Stimulated activated CD8-positive, alpha-beta memory T cell treated with anti-CD3 and anti-CD28 coated beads, Interleukin-4, amount 100 ng/mL, for 1 hour (primary cell): ENCODE results near the gene SOWAHA.
"Not testable (repeated sequence)": the region's sequence is repeated elsewhere in the genome, so short reads cannot be mapped to it uniquely, and the experiment has no call there.

Experiments
- DNase-seq, 2 donors: peaks; one replicate each; pipeline ENCODE4 v3.0.0-alpha.2; 2020; ENCODE audit warnings: low read depth in 2 of 2, low spot score in 1 of 2

The SOWAHA gene

DNA sequence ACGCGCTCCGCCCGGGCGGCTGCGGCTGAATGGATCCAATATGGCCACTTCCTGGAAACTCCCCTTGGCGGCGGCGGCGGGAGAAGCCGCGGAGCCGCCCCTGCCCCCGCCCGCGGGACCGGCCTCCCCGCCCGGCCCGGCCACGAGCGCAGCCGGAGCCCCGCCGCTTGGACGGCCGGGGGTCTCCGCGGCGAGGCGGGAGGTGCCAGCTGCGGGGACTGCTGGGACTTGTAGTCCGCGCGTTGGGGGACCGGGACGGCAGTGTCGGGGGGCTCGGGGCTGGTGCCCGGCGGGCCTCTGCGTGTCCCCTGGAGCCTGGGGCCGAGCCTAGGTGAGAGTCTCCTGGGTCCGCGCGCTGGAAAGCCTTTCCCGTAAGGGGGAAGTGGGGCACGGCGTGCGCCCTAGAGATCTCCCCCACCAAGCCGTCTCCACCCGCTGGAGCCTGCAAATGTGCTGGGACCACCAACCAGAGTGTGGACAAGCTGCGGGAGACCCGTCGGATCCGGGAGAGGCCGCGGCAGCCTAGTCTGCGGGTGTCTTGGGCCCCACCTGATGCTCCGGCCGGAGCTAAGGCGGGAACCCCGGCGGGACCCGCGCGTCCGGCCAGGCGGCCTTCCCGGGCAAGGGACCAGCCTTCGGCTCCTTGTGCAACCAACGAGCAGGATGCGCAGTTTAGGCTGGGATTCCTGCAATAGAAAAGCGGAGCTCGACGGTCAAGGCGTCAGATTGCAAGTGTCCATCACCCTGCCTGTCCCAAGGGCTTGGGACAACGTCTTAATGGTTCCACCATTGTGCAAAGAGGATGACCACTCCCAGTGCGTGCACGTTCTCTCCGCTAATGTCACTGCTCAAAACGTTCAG, 35.7 kb upstream of the SOWAHA start, which contains the start of gene SEPTIN8:
TSS of gene SEPTIN8 (minus strand) at position 31 of the 861 bp plus-strand sequence. CDS start 102 bp downstream, outside the sequence.
- DNase-seq: no peak

DNA sequence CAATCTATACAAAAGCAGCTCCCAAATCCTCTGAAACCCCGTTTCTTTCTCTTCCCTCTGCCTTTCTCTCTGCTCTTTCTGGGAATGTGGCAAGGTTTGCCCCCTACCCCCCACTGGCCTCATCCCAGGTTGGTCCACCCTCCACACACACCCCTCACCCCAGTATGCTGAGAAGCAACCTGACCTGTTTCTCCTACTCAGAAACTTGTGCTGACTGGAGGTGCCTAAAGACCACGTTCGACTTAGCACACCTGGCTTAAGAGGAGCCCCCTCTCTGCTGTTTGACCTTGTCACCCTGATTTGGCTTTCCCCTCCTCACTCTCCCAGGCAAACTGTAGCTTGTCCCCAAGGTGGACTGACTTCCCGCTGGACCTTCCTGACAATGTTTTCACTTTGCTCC, 35.0 kb upstream of the SOWAHA start:
- DNase-seq: no peak

DNA sequence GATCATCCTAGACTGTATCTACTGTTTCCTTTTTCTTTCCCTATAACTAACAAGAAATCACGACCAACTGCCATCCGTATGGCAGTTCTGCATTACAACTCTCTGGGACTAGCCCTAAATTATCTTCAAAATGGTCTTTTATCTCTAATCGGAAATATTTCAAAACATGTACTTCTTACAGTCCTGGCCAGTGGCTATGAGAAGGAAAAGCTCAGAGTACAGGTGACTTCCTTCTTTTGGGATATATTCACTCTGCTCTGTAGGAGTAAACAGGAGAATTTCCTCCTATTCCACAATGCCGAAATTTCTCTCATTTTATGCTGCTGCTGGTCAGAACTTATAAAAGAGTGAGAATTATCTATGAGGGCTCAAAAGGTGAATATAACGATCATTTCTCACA, 34.2 kb upstream of the SOWAHA start:
- DNase-seq: no peak

DNA sequence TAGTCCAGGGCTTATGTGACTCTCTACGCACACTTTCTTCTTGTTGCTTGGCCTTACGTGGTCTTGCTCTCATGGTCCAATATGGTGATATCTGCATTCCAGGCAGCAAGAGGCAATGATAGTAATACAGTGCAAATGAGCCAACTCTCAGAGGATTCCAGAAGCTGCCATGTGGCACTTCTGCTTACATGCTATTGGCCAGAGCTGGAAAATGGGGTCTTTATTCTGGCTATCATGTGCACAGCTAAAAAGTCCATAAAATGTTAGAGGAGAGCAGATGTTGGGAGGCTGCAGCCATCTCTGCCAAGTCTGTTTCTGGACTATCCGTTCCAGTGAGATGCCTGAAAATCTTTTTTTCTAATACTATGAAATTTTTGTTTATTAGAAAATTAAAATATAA, 33.1 kb upstream of the SOWAHA start:
- DNase-seq: no peak

DNA sequence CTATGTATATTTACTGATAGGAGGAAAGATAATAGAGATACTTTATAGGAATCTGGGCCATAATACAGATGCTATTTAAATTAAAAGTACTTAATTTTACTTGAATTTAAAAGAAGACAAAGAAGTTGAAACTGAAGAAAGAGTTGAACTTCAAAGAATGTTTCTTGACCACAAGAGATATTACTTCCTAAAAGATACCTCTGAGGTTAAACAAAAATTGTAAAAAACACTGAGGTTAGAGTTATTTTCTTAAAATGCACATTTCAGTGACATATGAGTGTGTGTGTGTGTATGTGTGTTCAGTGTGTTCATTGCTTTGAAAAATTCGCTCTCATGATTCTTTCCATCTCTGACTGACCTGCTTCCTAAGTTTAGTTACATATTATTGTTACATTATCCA, 32.5 kb upstream of the SOWAHA start:
- no peak for DNase-seq

DNA sequence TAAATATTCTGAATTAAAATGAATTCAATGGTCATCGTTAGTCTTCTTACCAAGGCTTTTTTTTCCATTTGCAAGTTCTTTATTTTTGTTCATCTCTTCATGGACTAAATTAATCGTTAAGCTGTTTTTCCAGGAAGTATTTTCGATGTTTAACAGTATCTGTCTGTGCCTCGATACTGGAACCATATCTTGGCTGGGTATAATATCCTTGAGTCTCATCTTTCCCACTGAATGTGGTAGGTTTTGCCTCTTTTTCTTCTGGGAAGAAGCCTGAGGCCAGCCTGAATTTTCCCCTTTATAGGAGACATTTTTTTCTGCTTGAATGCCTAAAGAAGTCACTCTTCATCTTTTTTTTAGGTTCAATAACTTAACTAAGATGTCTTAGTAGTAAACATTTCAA, 32.1 kb upstream of the SOWAHA start:
- DNase-seq: no peak

DNA sequence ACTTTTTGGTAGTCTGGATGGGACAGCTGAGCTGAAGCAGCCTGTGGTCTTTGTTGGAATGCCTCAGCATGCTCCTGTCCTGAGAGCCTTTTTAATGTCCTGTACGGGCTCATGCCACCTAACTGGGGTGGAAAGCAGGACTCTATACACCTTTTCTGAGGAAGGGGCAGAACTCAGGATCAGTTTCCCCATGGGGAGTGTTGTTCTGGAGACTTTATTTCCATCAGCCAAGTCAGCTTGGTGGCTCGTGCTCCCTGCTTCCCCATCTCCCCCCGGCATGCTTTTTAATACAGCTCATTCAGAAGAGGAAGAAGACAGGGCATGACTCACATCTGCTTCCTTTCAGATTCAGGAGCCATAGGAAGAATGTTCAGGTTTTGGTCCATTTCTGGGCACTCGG, 31.0 kb upstream of the SOWAHA start:
- no peak for DNase-seq

DNA sequence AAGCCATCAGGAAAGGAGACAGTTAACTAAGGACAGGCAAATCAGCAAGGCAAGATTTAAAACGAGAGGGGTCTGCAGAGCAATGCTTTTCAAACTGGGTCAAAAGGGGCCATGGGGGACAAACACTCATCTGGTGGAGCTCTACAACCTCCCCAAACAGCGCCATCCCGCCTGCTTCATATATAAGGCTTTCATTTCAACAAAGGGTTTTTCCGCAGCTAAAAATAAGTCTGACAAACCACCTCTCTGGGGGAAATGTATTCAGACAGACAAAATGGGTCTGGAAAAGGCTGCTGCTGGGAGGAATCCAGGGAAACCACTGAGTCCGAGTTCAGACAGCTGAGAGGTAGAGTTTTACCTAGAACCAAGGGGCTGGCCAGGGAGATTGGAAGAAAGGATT, 27.7 kb upstream of the SOWAHA start:
- DNase-seq: no peak

DNA sequence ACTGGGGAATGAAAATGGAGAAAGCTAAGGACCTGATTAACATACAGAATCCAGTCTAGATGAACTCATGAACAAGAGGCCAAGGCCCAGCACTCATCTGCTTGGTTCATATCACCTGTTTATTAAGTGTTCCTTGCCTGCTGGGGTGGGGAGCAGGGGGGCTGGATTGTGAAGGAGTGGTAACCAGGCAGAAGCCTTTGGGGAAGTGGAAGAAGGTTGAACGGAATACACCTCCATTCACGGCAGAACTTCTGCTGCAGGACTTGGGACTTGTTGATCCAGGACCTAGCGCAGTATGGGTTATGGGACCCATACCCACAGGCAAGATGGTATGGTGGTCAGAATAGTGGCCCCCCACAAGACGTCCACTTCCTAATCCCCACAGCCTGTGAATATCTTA, 27.2 kb upstream of the SOWAHA start:
- DNase-seq: no peak

DNA sequence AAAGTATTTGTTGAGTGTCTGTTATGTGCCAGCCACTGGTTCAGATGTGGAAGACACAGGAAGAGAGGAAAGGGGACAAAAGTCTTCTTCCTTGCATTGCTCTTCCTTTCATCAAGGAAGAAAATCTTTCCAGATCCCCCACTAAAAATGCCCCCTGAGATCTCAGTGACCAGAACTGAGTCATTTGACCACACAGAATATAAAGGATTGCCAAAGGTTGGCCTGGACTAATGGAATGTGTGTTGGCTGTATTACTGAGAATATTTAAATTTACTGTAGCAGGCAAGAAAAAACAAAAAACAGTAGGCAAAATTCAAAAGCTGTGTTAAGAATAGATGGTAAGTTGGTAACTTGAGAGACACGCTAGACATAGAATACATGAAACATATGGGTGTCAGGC, 26.0 kb upstream of the SOWAHA start:
- no peak for DNase-seq

DNA sequence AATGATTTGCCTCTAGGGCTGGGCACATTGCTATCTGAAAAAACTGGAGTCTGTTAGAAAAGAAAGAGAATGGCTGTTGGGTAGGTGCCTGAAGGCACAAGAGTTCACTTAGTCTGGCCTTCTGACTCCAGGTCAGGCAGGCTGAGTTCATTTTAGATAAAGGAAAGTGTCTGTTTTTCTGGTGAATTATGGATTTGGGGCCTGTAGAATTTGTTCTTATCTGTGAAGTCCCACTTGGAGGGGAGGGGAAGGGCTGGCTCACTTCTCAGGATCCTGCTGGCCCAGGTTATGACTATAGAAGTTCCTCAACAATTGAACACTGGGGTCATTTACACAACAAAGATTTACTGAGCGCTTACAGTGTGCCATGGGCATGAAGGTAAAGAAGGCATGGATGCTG, 24.6 kb upstream of the SOWAHA start:
- no peak for DNase-seq

DNA sequence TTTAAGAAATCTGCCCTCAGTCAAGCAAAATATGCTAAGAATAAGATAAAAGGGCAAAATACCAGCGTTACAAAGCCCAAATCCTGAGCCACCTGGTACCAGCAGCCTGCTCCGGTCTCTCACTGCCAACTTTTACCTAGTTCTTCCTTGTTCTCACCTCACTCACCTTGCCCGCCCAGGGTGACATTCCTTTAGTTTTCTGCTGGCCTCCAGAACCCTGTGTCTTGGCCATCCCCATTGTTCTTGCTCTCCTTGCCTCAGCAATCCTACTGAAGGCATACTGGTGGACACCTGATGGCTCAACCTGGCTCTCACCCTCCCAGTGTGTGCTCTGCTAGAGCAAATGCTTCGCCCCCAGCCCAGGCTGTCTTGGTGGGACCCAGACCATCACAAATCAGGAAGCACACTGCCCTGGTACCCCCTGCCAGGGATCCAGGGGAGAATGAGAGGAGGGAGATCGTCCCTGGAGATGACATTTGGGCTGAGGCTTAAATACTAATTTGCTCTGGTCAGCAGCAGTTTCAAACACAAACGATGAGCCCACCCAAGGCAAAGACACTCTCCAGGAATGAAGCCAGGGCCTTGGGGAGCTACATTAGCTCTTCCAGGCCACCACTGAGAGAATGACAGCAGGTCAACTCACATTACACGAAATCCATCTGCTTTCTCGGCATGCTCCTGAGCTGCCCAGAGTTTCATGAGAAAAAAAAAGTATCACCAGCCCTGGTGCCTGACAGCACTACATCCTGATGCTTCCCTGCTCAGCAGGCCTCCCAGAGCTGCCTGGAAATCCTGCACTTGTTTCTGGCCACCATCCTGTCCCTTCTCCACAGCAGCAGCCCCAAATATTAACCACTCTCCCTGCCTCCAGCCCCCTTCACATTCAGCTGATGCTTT, 23.9 kb upstream of the SOWAHA start:
- no peak for DNase-seq

DNA sequence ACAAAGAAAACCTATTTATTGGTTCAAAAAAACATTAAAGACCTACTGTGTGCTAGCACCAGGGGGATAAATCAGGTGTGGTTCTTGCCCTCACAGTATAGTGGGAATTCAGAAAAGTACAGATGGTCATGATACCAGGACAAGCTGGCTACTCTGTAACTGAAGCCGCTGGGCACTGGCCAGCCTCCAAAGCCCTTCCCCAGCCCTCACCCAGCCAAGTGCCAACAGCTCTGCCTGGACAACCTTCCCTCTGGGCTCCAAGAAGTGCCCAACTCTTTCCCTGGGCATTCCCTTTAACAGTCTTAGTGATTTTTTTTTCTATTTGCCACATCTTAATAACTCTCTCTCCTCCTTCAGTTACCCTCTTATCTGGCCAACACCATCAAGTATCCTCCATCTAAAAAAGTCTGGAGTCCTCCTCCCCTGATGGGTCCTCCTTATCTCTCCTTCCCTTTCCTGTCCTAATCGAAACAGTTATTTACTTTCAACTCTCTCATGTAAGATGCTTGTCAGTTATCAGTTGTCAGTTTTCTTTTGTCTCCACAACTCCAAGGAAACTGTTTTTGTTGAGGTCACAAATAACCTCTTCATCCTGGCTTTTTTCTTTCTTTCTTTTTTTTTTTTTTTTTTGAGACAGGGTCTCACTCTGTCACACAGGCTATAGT, 22.8 kb upstream of the SOWAHA start:
- DNase-seq: no peak

DNA sequence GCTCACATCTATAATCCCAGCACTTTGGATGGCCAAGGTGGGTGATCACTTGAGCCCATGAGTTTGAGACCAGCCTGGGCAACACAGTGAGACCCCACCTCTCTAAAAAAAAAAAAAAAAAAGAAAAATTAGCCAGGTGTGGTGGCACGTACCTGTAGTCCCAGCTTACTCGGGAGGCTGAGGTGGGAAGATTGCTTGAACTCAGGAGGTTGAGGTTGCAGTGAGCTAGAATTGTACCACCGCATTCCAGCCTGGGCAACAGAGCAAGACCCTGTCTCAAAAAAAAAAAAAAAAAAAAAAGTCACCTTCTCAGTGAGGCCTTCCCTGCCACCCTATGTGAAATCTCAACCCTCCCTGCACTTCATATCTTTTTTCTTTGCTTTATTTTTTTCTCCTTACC, 22.1 kb upstream of the SOWAHA start:
- DNase-seq: no peak

DNA sequence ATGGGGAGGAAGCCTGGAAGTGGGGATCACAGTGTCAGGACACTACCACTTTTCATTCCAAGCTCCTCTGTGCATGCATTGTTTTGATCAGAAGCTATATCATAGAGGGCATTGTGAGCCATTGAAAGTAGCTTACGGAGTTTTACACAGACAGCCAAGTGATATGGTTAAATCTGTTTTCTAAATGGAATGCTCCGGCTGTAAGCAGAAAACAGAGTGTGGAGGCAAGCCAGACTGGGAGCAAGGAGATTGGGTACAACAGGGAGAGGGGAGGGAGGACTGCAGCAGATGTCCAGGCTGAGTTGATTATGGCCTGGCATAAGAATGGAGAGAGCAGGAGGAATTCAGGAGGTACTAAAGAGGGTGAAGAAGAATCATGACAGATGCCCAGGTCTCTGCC, 15.5 kb upstream of the SOWAHA start:
- no peak for DNase-seq

DNA sequence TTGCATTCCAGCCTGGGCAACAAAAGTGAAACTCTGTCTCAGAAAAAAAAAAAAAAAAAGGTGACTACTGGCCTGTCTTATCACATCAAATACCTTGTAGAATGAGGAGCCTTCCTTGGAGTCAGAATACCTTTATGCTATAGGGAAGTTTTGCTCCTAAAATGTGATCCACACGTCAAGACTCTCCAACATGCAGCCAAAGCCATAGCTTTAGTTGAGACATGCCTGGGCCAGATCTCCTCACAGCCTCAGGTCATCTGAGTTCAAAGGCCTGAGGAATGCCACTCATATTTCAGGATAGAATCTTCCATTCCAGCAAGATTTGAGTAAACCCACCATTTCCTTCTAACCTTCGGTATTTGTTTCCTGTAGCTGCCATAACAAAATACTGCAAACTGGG, 13.7 kb upstream of the SOWAHA start:
- no peak for DNase-seq

DNA sequence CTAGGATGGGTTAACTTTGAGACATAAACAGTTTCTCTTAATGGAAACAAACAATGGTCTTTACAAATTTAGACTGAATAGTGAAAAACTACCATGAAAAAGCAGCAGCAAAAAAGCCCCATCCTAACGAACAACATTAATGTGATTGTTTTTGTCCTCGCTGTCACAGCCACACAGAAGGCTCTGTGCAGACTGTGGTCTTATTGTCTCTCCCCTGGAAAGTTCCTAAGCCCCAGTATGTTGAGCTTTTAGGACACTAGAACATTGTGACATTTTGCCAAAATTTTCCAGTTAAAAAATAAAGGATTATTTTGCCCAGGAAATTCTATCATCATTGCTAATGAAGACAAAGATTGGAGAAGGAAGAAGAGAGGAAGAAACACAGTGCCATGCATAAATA, 12.6 kb upstream of the SOWAHA start:
- DNase-seq: no peak

DNA sequence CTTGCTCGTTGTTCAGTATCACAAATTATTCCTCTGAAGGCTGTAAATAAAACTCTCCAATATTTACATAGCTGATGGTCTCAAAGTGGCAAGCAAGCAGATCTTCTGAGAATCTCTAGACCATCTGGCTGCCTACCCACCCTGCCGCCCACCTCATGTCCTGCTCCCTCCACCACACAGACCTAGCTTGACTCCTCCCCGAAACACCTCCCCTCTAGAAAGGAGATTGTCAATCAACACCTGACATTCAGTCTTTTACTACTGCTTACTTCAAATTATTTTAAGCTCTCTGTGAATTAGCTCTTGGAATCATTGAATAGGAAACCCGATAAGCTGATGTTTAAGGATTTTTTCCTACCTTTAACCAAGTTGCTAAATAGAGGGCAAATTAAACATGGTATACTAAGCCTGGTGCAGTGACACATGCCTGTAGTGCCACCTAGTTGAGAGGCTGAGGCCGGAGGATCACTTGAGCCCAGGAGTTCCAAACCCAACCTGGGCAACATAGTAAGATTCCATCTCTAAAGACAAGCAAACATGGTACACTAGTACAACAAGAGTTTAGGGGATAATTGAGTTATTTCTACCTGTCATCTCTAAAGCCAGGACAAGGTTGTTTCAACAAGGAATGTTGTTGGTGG, 10.9 kb upstream of the SOWAHA start:
- no peak for DNase-seq

DNA sequence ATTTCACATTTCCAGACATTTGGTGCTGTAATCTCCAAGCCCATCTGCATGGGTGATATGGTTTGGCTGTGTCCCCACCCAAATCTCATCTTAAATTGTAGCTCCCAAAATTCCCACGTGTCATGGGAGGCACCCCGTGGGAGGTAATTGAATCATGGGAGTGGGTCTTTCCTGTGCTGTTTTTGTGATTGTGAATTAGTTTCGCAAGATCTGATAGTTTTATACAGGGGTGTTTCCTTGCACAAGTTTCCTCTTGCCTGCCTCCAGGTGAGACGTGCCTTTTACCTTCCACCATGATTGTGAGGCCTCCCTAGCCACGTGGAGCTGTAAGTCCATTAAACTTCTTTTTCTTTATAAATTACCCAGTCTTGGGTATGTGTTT, 10.4 kb upstream of the SOWAHA start:
- DNase-seq: not testable (repeated sequence)

DNA sequence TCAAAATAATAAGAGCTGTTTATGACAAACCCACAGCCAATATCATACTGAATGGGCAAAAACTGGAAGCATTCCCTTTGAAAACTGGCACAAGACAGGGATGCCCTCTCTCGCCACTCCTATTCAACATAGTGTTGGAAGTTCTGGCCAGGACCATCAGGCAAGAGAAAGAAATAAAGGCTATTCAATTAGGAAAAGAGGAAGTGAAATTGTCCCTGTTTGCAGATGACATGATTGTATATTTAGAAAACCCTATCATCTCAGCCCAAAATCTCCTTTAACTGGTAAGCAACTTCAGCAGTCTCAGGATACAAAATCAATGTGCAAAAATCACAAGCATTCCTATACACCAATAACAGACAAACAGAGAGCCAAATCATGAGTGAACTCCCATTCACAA, 8.9 kb upstream of the SOWAHA start:
- DNase-seq: not testable (repeated sequence)

DNA sequence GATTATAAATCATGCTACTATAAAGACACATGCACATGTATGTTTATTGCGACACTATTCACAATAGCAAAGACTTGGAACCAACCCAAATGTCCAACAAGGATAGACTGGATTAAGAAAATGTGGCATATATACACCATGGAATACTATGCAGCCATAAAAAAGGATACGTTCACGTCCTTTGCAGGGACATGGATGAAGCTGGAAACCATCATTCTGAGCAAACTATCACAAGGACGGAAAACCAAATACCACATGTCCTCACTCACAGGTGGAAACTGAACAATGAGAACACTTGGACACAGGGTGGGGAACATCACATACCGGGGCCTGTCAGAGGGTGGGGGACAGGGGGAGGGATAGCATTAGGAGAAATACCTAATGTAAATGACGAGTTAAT, 7.2 kb upstream of the SOWAHA start:
- not testable (repeated sequence) for DNase-seq
